GM12892 (cell line): ENCODE results near the gene BANK1.

ENCODE experiments used
- DNase-seq: peaks from one replicate; pipeline ENCODE4 v3.0.0; 2011; ENCODE audit not compliant: insufficient read length
- FAIRE-seq: peaks from 2 replicates; lab custom pipeline; 2011; peaks lifted over from hg19 to GRCh38; lab: Jason Lieb, UNC
- POLR2A ChIP-seq: IDR thresholded peaks from 2 replicates; pipeline ENCODE4 v1.6.1; 2011; ENCODE audit warnings: low read depth, low read length, control low read depth
- POLR2AphosphoS5 ChIP-seq: IDR thresholded peaks from 2 replicates; pipeline ENCODE4 v1.6.1; 2011; ENCODE audit warnings: low read depth, low read length, control low read depth
- TAF1 ChIP-seq: IDR thresholded peaks from 2 replicates; pipeline ENCODE4 v1.6.1; 2011; ENCODE audit warnings: low read depth, mild to moderate bottlenecking, control low read depth, low read length, borderline replicate concordance

The BANK1 gene

GRCh38 chr4:102120846-102121245, 330.3 kb downstream of the BANK1 start:
- no peak for DNase-seq
- FAIRE-seq = no peak
- TF ChIP-seq POLR2A (no peak), TAF1 (no peak), POLR2AphosphoS5 (no peak)
